Activated gamma-delta T cell treated with Interleukin-2 at 50 U/mL for 16 hours (primary cell): ENCODE data around the gene AUTS2.

ENCODE experiments used
- DNase-seq: peaks from one replicate; pipeline ENCODE4 v3.0.0-alpha.2; 2020

The AUTS2 gene

GRCh38 chr7:70829221-70830059, 1231.2 kb downstream of the AUTS2 start:
- peak; percentile 38 for DNase-seq

- DNase-seq, result no peak
Measured at GRCh38 chr7:70830060-70830395, 1231.8 kb downstream of the AUTS2 start.

DNA sequence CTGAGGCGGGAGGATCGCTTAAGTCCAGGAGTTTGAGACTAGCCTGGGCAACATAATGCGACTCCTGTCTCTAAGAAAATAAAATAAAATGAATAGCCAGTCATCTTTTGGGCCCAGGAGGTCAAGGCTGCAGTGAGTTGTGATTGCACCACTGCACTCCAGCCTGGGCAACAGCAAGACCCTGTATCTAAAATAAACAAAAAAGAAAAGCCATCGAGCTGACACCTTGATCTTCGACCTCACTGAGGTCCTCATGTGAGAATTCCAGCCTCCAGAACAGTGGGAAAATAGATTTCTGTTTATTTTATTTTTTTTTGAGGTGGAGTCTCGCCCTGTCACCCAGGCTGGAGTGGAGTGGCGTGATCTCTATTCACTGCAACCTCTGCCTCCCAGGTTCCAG, 1232.2 kb downstream of the AUTS2 start:
- no peak for DNase-seq

- DNase-seq, result no peak
Measured at GRCh38 chr7:70833726-70834125, 1235.5 kb downstream of the AUTS2 start.

DNA sequence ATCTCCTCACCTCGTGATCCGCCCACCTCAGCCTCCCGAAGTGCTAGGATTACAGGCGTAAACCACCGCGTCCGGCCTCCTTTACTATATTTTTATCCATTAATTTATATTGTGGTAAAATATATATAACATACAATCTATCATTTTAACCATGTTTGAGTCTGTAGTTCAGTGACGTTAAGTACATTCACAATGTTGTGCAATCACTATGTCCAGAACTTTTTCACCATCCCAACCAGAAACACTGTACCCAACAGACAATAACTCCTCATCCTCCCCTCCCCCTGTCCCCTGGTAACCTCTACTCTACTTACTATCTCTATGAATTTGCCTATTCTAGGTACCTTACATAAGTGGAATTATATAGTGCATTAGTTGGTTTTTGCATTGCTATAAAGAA, 1236.1 kb downstream of the AUTS2 start:
- DNase-seq, result no peak

- DNase-seq, result no peak
Measured at GRCh38 chr7:70835658-70836057, 1237.4 kb downstream of the AUTS2 start.

GRCh38 chr7:70836279-70836678, 1238.0 kb downstream of the AUTS2 start:
- no peak for DNase-seq

- DNase-seq, result no peak
Measured at GRCh38 chr7:70836946-70837345, 1238.7 kb downstream of the AUTS2 start.

DNA sequence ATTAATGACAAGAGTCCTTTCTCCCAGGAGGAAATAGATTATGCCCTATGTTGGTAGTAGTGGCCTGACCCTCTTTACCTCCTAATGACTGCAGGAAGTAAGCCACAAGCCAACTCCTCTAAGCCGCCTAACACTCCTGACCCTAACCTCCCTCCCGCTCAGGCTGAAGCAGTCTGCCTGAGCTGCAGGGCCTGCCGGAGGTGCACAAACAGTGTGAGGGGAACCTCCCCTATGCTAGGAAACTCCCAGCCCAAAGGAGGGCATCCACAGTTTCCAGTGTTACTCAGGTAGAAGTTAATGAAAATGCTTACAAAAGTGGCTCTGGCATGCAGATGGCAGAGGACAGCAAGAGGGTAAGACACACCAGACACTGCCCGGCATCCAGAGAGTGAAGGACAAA, 1239.3 kb downstream of the AUTS2 start:
- DNase-seq, result no peak

- DNase-seq, result no peak
Measured at GRCh38 chr7:70838292-70838907, 1240.1 kb downstream of the AUTS2 start.
